DND-41 (cell line): Measurements from ENCODE around the gene TYW1B.
"Not testable (repeated sequence)": the region's sequence is repeated elsewhere in the genome, so short reads cannot be mapped to it uniquely, and the experiment has no call there.

Experiments
- ATAC-seq: fragments of 200-7000 bp; cut with Tn5 transposase; 3 replicates; pipeline ENCODE4 v1.9.1; 2021; ENCODE audit warnings: low read depth; ENCODE audit not compliant: insufficient read depth
- DNase-seq: peaks from one replicate; pipeline ENCODE4 v3.0.0-alpha.2; 2020
- H2AFZ ChIP-seq: 2 replicates; pipeline ENCODE4 v1.6.0; 2012; ENCODE audit warnings: low read depth, low read length
- H3K27ac ChIP-seq: 2 replicates; pipeline ENCODE4 v1.5.1; 2012; ENCODE audit warnings: low read length, inconsistent platforms
- H3K27me3 ChIP-seq: fragments of 200-600 bp; sonication (generic); 2 replicates; pipeline ENCODE4 v1.6.0; 2012; ENCODE audit warnings: low read length, mild to moderate bottlenecking, inconsistent platforms; ENCODE audit not compliant: insufficient read depth, poor library complexity
- H3K36me3 ChIP-seq: 2 replicates; pipeline ENCODE4 v1.5.1; 2012; ENCODE audit warnings: low read length, inconsistent platforms; ENCODE audit not compliant: insufficient read depth
- H3K4me1 ChIP-seq: 2 replicates; pipeline ENCODE4 v1.5.1; 2012; ENCODE audit warnings: mild to moderate bottlenecking, low read length; ENCODE audit not compliant: insufficient read depth
- H3K4me2 ChIP-seq: 2 replicates; pipeline ENCODE4 v1.6.0; 2012; ENCODE audit warnings: mild to moderate bottlenecking, moderate library complexity, low read length, inconsistent platforms; ENCODE audit not compliant: insufficient read depth
- H3K4me3 ChIP-seq, 2 experiments: fragments of 200-600 bp in 1 of 2; shearing (Covaris generic) in 1 of 2; 2 replicates each; pipeline ENCODE4 v1.5.1; 2012 to 2016; ENCODE audit warnings: inconsistent platforms in 2 of 2, low read length in 2 of 2, mild to moderate bottlenecking in 2 of 2, low read depth in 1 of 2, moderate library complexity in 1 of 2
- H3K79me2 ChIP-seq: 2 replicates; pipeline ENCODE4 v1.6.0; 2012; ENCODE audit warnings: low read length, inconsistent platforms; ENCODE audit not compliant: insufficient read depth
- H3K9ac ChIP-seq: 2 replicates; pipeline ENCODE4 v1.6.0; 2012; ENCODE audit warnings: low read depth, mild to moderate bottlenecking, inconsistent platforms, low read length, moderate library complexity
- H3K9me3 ChIP-seq: 2 replicates; pipeline ENCODE4 v1.5.1; 2012; ENCODE audit warnings: low read length, moderate library complexity, mild to moderate bottlenecking, inconsistent platforms; ENCODE audit not compliant: insufficient read depth, severe bottlenecking
- H4K20me1 ChIP-seq: 2 replicates; pipeline ENCODE4 v1.6.0; 2012; ENCODE audit warnings: low read length; ENCODE audit not compliant: insufficient read depth
- EZH2 ChIP-seq: IDR thresholded peaks from 3 replicates; pipeline ENCODE4 v1.6.1; 2012; ENCODE audit warnings: borderline replicate concordance, low read depth, mild to moderate bottlenecking, moderate library complexity, low read length, inconsistent platforms; ENCODE audit not compliant: severe bottlenecking
- TF ChIP-seq, protein P1 (sequence below): IDR thresholded peaks from 2 replicates; pipeline ENCODE4 v1.5.1; 2012; ENCODE audit warnings: borderline replicate concordance, low read length, moderate library complexity, mild to moderate bottlenecking; ENCODE audit not compliant: poor library complexity, severe bottlenecking; ENCODE audit errors: extremely low read depth

The TYW1B gene

DNA sequence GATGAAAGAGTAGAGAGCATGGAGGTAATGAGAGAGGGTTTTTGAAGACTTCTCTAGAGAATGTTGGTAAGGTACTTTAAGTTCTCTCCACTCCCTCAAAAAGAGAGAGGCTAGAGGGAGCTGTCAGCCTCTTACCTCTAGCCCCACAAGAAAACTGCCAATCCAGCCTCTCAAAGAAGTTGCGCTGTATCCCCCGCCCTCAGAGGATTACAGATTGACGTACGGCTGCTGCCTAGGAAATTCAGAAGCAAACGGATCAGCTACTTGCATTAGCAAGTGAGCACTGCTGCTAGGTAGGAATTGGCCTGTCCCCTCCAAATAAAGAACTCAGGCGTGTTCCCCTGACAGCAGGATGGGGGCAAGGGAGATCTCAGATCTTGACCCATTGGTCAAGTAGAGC is 34.2 kb downstream of the TYW1B start:
- TF ChIP-seq, protein P1, sequence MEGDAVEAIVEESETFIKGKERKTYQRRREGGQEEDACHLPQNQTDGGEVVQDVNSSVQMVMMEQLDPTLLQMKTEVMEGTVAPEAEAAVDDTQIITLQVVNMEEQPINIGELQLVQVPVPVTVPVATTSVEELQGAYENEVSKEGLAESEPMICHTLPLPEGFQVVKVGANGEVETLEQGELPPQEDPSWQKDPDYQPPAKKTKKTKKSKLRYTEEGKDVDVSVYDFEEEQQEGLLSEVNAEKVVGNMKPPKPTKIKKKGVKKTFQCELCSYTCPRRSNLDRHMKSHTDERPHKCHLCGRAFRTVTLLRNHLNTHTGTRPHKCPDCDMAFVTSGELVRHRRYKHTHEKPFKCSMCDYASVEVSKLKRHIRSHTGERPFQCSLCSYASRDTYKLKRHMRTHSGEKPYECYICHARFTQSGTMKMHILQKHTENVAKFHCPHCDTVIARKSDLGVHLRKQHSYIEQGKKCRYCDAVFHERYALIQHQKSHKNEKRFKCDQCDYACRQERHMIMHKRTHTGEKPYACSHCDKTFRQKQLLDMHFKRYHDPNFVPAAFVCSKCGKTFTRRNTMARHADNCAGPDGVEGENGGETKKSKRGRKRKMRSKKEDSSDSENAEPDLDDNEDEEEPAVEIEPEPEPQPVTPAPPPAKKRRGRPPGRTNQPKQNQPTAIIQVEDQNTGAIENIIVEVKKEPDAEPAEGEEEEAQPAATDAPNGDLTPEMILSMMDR = no peak
- no peak for TF ChIP-seq EZH2
- ATAC-seq = no peak
- Histone ChIP-seq H3K79me2 (no peaks in the 10 kb centered on the region), H3K27ac (no peak overlapping the region), H2AFZ (no peak overlapping the region), H3K9ac (no peak overlapping the region), H3K4me3 (no peak overlapping the region), H3K4me2 (no peak overlapping the region), H3K36me3 (peaks cover 13% of the 10 kb centered on the region; the same call in 1 of the 2 replicates), H3K4me1 (no peaks in the 10 kb centered on the region), H3K27me3 (no peaks in the 10 kb centered on the region), H4K20me1 (no peaks in the 10 kb centered on the region), H3K9me3 (peaks cover 6% of the 10 kb centered on the region)
- no peak for DNase-seq

DNA sequence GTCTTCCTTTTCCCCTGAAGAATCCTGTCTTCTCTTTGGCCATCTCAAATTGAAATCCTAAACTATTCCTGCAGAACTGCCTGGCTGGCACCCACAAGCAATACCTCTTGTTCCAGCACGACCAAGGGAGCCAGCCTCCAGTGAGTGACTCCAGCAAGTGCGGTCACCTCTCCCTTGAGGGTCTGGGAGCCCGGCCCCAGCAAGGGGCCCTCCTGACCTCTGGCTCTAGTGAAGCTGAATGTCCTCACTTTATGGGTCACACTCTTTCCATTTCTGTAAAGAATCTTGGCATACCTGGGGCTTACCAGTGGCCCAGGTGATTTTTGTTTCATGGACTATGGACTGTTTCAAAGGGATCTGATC is 37.3 kb downstream of the TYW1B start:
- H3K4me1 ChIP-seq, H3K4me3 ChIP-seq, ATAC-seq, H3K9ac ChIP-seq, H3K36me3 ChIP-seq, H3K27me3 ChIP-seq, DNase-seq, H2AFZ ChIP-seq, H3K4me2 ChIP-seq, H3K27ac ChIP-seq, H3K9me3 ChIP-seq, H4K20me1 ChIP-seq, H3K79me2 ChIP-seq: not testable (repeated sequence)

DNA sequence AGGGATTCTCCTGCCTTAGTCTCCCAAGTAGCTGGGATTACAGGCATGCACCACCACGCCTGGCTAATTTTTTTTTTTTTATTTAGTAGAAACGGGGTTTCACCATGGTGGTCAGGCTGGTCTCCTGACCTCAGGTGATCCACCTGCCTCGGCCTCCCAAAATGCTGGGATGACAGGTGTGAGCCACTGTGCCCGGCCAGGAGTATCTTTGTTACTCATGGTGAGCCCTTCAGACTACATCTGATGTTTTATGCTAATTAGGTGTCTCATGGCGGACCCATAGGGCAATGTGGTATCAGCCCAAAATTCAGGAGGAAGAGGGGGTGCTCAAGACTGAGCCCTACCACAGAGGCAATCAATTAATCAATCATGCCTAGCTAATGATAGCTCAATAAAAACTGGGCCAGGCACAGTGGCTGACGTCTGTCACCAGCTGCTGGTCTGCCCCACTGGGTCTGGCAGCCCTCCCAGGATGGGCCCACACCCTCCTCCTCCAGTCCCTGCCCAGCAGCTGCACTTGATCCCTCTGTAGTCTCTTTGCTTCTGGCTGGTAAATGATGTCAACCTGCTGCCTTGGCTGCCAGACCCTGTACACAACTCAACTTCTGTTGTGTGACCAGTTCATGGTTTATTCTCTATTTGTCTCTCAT is 37.8 kb downstream of the TYW1B start:
- H2AFZ ChIP-seq, H4K20me1 ChIP-seq, DNase-seq, H3K4me3 ChIP-seq, H3K4me2 ChIP-seq, ATAC-seq, H3K27ac ChIP-seq, H3K79me2 ChIP-seq, H3K27me3 ChIP-seq, H3K9ac ChIP-seq, H3K36me3 ChIP-seq, H3K4me1 ChIP-seq, H3K9me3 ChIP-seq: not testable (repeated sequence)

DNA sequence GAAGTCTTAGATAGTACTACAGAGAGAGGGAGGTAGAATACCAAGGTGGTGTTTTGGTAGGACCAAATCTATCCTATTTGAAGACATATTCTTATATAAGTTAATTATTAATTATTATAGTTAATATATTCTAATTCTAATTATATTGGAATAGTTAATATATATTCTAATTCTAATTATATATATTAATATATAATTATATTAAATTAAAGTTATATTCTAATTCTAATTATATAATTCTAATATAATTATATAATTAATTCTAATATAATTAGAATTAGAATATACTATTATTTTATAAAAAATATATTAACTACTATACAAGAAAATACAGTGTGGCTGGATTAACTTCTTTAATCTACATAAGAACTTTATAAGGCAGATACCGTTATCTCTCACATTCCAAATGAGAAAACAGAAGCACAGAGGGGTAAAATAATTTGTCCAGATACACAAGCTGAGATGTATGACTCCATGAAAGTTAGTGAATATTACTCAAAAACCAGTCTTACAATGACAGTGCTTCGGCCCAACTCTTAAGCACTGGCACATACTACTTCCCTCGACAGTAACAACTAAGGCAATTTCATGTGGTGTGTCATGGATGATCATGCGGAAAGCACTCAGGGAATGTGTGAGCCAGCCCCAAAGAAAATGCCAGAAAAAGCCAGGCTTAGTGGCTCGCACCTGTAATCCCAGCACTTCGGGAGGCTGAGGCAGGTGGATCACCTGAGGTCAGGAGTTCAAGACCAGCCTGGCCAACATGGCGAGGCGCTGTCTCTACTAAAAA is 42.6 kb downstream of the TYW1B start:
- ATAC-seq (no peak), DNase-seq (no peak)
- no peaks in the 10 kb centered on the region for H3K27me3 ChIP-seq
- H3K4me1 ChIP-seq = no peaks in the 10 kb centered on the region
- H3K27ac ChIP-seq = no peak overlapping the region
- no peaks in the 10 kb centered on the region for H4K20me1 ChIP-seq
- no peak overlapping the region for H2AFZ ChIP-seq
- no peak overlapping the region for H3K4me2 ChIP-seq
- no peak for TF ChIP-seq EZH2
- TF ChIP-seq, protein P1 = no peak
- H3K9me3 ChIP-seq = no peaks in the 10 kb centered on the region
- no peak overlapping the region for H3K9ac ChIP-seq
- no peaks in the 10 kb centered on the region for H3K79me2 ChIP-seq
- no peaks in the 10 kb centered on the region for H3K36me3 ChIP-seq
- no peak overlapping the region for H3K4me3 ChIP-seq

DNA sequence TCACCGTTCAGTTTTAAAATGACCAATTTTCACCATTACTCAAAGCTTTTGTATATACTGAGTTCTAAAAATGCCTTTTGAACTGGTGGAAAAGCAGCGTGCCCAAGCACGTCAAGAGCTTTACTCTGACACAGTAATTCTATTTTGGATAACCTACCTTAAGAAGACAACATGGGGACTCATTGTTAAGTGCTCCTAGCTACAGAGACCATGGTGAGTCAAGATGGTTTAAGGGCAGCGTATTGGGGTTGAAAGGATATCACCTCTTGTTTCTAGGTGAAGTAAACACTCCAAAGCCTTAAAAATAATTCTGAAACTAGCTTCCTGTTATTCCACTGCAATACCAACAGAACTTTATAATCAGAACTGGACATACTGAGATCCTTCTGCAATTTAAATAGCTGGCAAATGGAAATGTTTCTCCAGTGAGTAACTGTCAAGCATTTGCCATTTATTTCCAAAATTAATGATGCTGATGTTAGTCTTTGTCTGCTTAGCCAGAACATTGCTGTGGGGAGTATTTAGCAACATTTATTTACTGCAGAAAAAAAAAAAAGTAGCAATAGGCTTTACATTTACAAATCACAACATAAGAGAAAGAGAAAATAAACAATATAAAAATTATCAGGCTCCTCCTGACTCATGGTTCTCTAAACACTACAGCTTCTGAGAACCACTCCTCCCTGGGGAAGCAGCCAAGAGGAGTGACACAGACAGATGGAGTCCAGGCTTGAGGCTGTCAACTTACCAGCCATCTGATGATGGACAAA is 44.2 kb downstream of the TYW1B start:
- ATAC-seq, H3K4me3 ChIP-seq, H3K27ac ChIP-seq, H4K20me1 ChIP-seq, H3K79me2 ChIP-seq, H3K9me3 ChIP-seq, H3K27me3 ChIP-seq, H3K4me1 ChIP-seq, H3K4me2 ChIP-seq, DNase-seq, H3K36me3 ChIP-seq, H3K9ac ChIP-seq, H2AFZ ChIP-seq: not testable (repeated sequence)
